GM21381 (cell line): ENCODE data around the gene PTCRA.

ENCODE experiments used
- ATAC-seq: cut with Tn5 transposase; IDR thresholded peaks from one replicate; pipeline ENCODE4 v1.9.1; 2021; ENCODE audit warnings: mild to moderate bottlenecking, moderate library complexity; ENCODE audit not compliant: unreplicated experiment

Gene PTCRA

DNA sequence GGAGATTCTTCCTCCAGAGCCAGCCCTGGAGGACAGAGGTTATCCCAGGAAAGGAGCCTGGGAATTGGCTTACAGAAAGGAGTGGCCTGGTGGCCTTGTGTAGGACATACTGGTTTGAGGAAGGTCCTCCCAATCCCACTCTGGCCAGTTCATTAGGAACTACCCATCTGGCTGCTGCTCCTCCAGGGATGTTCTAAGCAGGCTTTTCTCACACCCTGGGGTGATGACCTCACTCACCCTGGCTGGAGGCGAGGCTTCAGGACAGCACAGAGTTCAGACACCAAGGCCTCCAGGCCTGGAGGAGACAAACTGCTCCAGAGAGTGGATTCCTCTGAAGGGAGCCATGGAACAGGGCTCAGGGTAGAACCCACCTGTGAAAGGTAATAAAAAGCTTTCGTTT lies 53.6 kb downstream of the PTCRA start:
- no peak for ATAC-seq

DNA sequence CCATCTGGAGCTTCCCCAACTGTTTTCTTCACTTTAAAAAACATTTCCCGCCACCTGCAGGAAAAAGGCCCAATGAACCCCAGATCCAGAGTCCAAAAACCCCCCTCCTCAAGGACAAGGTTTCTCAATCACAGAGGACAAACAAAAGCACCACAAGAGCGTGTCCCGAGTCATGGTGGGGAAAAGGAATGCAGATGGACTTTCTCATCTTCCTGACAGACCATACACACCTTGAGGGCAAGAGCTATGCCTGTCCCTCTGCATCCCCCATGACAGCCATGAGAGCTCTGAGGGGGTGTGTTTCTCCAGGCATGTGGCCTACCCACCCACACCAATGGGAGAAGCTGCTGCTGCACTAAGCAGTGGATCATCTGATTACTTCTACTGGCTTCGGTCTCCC lies 54.1 kb downstream of the PTCRA start:
- no peak for ATAC-seq

- ATAC-seq = no peak
These were observed 55.2 kb downstream of the PTCRA start for GRCh38 chr6:42970871-42971612.

- ATAC-seq = no peak
These were observed 56.0 kb downstream of the PTCRA start for GRCh38 chr6:42971746-42972327.

GRCh38 chr6:42973926-42974325 lies 58.1 kb downstream of the PTCRA start:
- ATAC-seq = no peak

DNA sequence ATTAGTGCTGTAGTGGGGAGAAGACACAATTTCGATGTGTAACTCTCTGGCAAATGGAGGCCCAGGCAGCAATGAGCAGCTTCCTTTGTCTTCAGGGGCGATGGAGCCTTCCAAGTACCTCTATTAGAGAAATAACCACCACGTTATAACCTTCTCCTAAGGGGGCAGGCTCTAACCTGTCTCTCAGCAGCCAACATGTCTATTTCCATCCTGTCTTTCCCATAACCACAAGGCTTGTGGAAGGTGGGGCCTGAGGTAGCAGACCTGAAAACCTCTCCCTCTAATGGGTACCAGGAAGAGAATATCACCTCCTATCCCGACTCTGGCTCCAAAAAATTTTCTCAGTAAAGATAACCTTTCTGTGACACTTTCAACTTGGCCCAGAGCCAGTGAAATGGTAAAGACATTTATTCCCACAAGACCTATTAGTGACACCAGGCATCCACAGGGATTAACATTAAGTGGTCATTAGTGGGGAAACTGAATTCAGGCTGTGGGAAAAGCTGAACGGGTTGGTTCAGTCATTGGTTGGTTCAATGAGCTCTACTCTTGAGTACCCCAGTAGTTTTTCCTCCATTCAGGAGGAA lies 59.2 kb downstream of the PTCRA start:
- no peak for ATAC-seq
